HuH-7 (cell line): Measurements from ENCODE around the gene SHISAL2A.

Experiments
- DNase-seq: peaks from one replicate; pipeline ENCODE4 v3.0.0; 2011; ENCODE audit warnings: low spot score

The SHISAL2A gene

GRCh38 chr1:52621950-52622349, 11.0 kb upstream of the SHISAL2A start:
- no peak for DNase-seq

- no peak for DNase-seq
Observed at GRCh38 chr1:52623812-52624211, 9.2 kb upstream of the SHISAL2A start.

- no peak for DNase-seq
Observed at GRCh38 chr1:52627028-52627427, 5.9 kb upstream of the SHISAL2A start.

DNA sequence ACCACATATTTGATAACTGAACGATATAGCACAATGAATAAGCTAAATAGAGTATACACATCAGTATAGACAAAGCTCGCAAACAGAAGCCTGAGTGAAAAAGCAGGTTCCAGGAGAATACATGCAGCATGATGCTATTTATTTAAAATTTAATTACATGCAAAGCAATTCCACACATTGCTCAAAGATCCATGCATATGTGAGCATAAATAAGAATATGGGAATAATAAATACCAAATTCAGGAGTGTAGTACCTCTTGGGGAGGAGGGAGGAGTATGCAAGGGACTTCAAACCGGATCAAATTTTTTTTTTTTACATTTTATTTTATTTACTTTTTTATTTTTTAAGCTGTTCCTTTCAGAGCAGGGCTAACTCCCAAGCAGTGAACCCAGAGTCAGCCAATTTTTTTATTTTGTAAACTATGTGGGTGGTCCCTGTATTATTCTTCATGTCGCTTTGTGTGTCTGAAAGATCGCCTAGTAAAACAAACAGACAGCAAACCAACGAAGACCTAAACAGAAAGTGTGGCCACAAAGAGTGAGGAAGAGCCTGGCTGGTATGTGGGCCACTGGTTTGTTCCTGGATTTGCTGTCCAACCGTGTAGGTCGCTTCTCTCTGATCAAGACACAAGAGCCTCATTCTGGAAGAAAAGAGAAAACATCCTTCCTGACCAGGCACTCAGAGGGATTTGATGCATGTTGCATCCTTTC, 4.2 kb upstream of the SHISAL2A start:
- DNase-seq = no peak

DNA sequence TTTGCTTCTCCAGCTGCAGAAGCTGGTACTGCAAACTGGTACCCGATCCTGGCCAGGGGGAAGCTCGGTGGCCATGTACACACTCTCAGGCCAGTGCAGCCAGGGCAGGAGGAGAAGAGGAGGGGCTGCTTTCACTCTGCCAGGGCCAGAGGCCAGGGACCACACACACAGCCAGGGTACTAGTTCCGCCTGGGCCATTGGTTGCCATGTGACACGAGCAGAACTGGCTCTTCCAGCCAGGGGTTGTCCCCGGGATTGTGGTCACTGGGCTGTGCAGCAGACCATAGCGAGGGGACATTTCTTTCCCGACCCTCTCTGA, 3.7 kb upstream of the SHISAL2A start:
- no peak for DNase-seq

- no peak for DNase-seq
Observed at GRCh38 chr1:52629667-52630066, 3.3 kb upstream of the SHISAL2A start.

DNA sequence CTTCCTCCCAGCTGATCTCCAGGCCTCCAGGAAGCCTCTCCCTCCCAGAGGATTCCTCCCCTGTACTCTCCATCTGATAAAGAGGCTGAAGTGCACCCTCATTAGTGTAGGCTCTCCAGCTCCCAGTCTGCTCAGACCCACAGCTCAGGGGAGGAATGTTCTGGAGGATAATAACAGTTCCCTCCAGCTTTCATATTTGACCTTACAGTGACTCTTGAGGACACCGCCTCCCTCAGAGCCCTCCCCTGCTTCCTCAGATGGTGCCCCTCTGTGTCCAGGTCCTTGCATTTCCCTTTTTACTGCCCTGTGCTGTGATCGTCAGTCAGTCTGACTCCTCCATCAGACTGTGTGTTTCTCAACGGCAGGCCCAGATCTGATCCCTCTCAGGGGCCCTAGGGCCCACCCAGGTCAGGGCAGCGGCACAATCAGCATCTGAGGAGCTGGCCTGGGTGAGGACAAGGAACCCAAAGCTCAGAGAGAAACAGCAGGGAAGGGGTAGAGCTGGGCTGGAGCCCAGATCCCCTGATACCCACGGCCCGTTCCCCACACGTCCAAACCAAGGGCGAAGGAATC, 1.1 kb upstream of the SHISAL2A start:
- DNase-seq = no peak

GRCh38 chr1:52633291-52633754, 355 bp downstream of the SHISAL2A start:
- DNase-seq = no peak

- DNase-seq = no peak
Observed at GRCh38 chr1:52634111-52634510, 1.1 kb downstream of the SHISAL2A start.

GRCh38 chr1:52635321-52636089, 2.5 kb downstream of the SHISAL2A start:
- DNase-seq = no peak

GRCh38 chr1:52636721-52637695, 4.0 kb downstream of the SHISAL2A start:
- no peak for DNase-seq

GRCh38 chr1:52637946-52638345, 5.0 kb downstream of the SHISAL2A start:
- no peak for DNase-seq

DNA sequence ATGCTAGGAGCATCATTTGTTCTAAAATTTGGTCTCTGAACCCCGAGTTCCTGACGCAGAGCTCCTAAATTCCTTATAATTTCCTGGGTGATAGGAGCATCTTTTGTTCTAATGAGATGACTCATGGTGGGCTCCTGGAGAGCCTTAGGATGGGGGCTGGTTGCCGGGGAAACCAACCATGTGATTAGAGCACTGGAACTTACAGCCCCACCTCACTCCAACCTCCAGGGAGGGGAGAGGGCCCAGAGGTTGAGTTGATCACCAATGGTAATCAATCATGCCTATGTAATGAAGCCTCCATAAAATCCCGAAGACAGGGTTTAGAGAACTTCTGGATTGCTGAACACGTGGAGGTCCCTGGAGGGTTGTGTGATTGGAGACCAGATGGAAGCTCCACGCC, 7.7 kb downstream of the SHISAL2A start:
- no peak for DNase-seq

- no peak for DNase-seq
Observed at GRCh38 chr1:52641307-52641706, 8.3 kb downstream of the SHISAL2A start.

DNA sequence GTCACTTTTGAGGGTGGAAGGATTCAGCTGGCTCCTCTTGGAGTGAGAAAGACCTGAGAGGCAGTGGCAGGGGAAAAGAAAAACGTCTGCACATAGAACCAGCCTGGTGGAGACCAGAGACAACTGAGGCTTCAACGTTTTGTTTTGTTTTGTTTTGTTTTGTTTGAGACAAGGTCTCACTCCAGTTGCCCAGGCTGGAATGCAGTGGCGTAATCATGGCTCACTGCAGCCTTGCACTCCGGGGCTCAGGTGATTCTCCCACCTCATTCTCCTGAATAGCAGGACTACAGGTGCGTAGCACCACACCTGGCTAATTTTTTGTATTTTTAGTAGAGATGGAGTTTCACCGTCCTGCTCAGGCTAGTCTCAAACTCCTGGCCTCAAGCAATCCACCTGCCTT, 12.3 kb downstream of the SHISAL2A start:
- DNase-seq = no peak

DNA sequence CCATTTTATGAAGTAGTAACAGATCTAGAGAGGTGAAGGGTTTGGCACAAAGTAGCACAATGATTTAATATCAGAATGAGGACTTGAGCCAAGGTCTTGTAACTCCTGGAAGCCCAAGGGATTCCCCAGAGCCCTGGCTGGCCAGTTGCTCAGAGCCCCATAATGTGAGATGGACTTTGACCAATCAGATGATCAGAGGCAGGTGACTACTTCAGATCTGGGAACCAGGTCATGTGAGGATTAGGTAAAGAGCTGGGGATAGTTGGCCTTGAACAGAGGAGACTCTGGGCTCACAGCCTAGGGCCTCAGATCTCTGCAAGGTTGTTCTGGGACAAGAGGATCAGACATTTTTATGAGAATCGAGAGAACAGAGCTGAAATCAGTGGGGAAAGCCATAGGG, 18.9 kb downstream of the SHISAL2A start:
- peak; percentile 66 for DNase-seq

GRCh38 chr1:52653207-52653849, 20.4 kb downstream of the SHISAL2A start:
- no peak for DNase-seq

GRCh38 chr1:52654063-52654462, 21.1 kb downstream of the SHISAL2A start:
- DNase-seq = no peak

- no peak for DNase-seq
Observed at GRCh38 chr1:52657702-52658101, 24.7 kb downstream of the SHISAL2A start.

- no peak for DNase-seq
Observed at GRCh38 chr1:52658795-52659194, 25.8 kb downstream of the SHISAL2A start.

GRCh38 chr1:52659356-52659755, 26.4 kb downstream of the SHISAL2A start:
- no peak for DNase-seq
